Activated CD4-positive, alpha-beta T cell treated with anti-CD3 and anti-CD28 coated beads for 36 hours (primary cell): ENCODE data around the gene ITPKA. TPM values are rescaled to one million over a fixed set of nuclear protein-coding genes. Genes with fewer than 3 reads are reported as not detected.

ENCODE experiments used
- ATAC-seq: fragments of 200-7000 bp; cut with Tn5 transposase; one replicate; pipeline ENCODE4 v1.10.0; 2021; ENCODE audit warnings: mild to moderate bottlenecking, moderate library complexity
- CTCF ChIA-PET: fragments of 350-600 bp; sonication (Branson Sonifier 250); formaldehyde crosslinking; loops from one replicate; lab custom pipeline; 2021; ENCODE audit warnings: antibody characterized with exemption; lab: Charles Lee
- POLR2A ChIA-PET: fragments of 350-600 bp; sonication (Branson Sonifier 250); formaldehyde crosslinking; loops from one replicate; lab custom pipeline; 2021; ENCODE audit warnings: antibody characterized with exemption, inconsistent platforms; lab: Charles Lee
- DNase-seq: peaks from one replicate; pipeline ENCODE4 v3.0.0-alpha.2; 2020
- H3K27ac Mint-ChIP-seq: one replicate; pipeline ENCODE4 v1.8.0; 2021; ENCODE audit warnings: mixed read lengths
- H3K27me3 Mint-ChIP-seq: one replicate; pipeline ENCODE4 v1.8.0; 2021; ENCODE audit warnings: mixed read lengths
- H3K36me3 Mint-ChIP-seq: one replicate; pipeline ENCODE4 v1.8.0; 2021; ENCODE audit warnings: low read depth, mixed read lengths
- H3K4me1 Mint-ChIP-seq: one replicate; pipeline ENCODE4 v1.8.0; 2021; ENCODE audit warnings: mixed read lengths
- H3K4me3 Mint-ChIP-seq: one replicate; pipeline ENCODE4 v1.8.0; 2021; ENCODE audit warnings: mild to moderate bottlenecking, moderate library complexity, mixed read lengths
- H3K9me3 Mint-ChIP-seq: one replicate; pipeline ENCODE4 v1.8.0; 2021; ENCODE audit warnings: low read depth, mixed read lengths
- intact Hi-C, 2 experiments: fragments of 100-400 bp; cut with DNase I in 1 of 2; cut with micrococcal nuclease in 1 of 2; formaldehyde crosslinking; loops; one replicate each; pipeline versions ENCODE4 v1.14.2 to v1.15.1; 2022 to 2024; cut with DNase I, micrococcal nuclease
- total RNA-seq, 2 experiments: library from RNA; stranded (reverse); gene quantifications; one replicate each; pipeline ENCODE4 v1.2.3, GENCODE V29; 2021

Gene ITPKA
- total RNA-seq, 2 experiments from 2014 or later: 2.5 to 4.2 TPM

- Mint-ChIP-seq H3K4me1 (peaks cover 6% of the 10 kb centered on the region), H3K27ac (peak overlapping the region; percentile 87), H3K4me3 (no peak overlapping the region), H3K36me3 (peaks cover 44% of the 10 kb centered on the region), H3K9me3 (no peaks in the 10 kb centered on the region), H3K27me3 (no peaks in the 10 kb centered on the region)
- ATAC-seq (no peak), DNase-seq (no peak)
- intact Hi-C loops: no loop called here
- ChIA-PET CTCF (interaction anchor here (0.7 to 2.8 kb wide), 2 partner anchors 10 to 574 kb away, joined by 3 to 20 read pairs; no protein-coding TSS in a partner anchor), POLR2A (interaction anchor here (0.6 kb wide), 1 partner anchor 17 kb away, joined by 3 read pairs; the partner anchor contains the start of gene ITPKA)
Observed at GRCh38 chr15:41476416-41477048, 17.1 kb upstream of the ITPKA start.

- peaks cover 19% of the 10 kb centered on the region for H3K4me1 Mint-ChIP-seq
- peaks cover 41% of the 10 kb centered on the region for H3K36me3 Mint-ChIP-seq
- ATAC-seq (no peak), DNase-seq (no peak)
- H3K27me3 Mint-ChIP-seq: no peaks in the 10 kb centered on the region
- no peak overlapping the region for H3K4me3 Mint-ChIP-seq
- no peak overlapping the region for H3K27ac Mint-ChIP-seq
- intact Hi-C loops: no loop called here
- H3K9me3 Mint-ChIP-seq: no peaks in the 10 kb centered on the region
- POLR2A ChIA-PET: no interaction called here
- CTCF ChIA-PET: interaction anchor here (0.6 to 2.8 kb wide), 4 partner anchors 10 to 1158 kb away, joined by 3 to 15 read pairs (median 3); no protein-coding TSS in a partner anchor
Observed at GRCh38 chr15:41480396-41481140, 13.1 kb upstream of the ITPKA start.

- H3K9me3 Mint-ChIP-seq: no peaks in the 10 kb centered on the region
- H3K27me3 Mint-ChIP-seq: no peaks in the 10 kb centered on the region
- H3K27ac Mint-ChIP-seq: no peak overlapping the region
- H3K4me1 Mint-ChIP-seq: peaks cover 13% of the 10 kb centered on the region
- no peak overlapping the region for H3K4me3 Mint-ChIP-seq
- ATAC-seq (no peak), DNase-seq (no peak)
- intact Hi-C loops: no loop called here
- ChIA-PET CTCF (interaction anchor here (0.7 to 0.9 kb wide), 4 partner anchors 16 to 328 kb away, joined by 3 read pairs; no protein-coding TSS in a partner anchor), POLR2A (no interaction called here)
- H3K36me3 Mint-ChIP-seq: peaks cover 30% of the 10 kb centered on the region
Observed at GRCh38 chr15:41482110-41482877, 11.4 kb upstream of the ITPKA start.

- no peak overlapping the region for H3K4me3 Mint-ChIP-seq
- H3K27me3 Mint-ChIP-seq: peaks cover 3% of the 10 kb centered on the region
- CTCF ChIA-PET: interaction anchor here (1.3 kb wide), 1 partner anchor 23 kb away, joined by 3 read pairs; no protein-coding TSS in a partner anchor
- H3K4me1 Mint-ChIP-seq: peaks cover 18% of the 10 kb centered on the region
- H3K9me3 Mint-ChIP-seq: no peaks in the 10 kb centered on the region
- peak overlapping the region; percentile 21 for H3K27ac Mint-ChIP-seq
- DNase-seq (peak; percentile 70), ATAC-seq (peak; percentile 82)
- H3K36me3 Mint-ChIP-seq: peaks cover 27% of the 10 kb centered on the region
- POLR2A ChIA-PET: no interaction called here
- intact Hi-C loops: no loop called here
Observed at GRCh38 chr15:41483115-41483514, 10.6 kb upstream of the ITPKA start.

- Mint-ChIP-seq H3K4me3 (peak overlapping the region; percentile 11), H3K36me3 (peaks cover 25% of the 10 kb centered on the region), H3K27ac (peak overlapping the region; percentile 21), H3K27me3 (peaks cover 3% of the 10 kb centered on the region), H3K4me1 (peaks cover 21% of the 10 kb centered on the region), H3K9me3 (no peaks in the 10 kb centered on the region)
- DNase-seq (peak; percentile 37), ATAC-seq (peak; percentile 34)
- intact Hi-C loops: no loop called here
- POLR2A ChIA-PET: no interaction called here
- CTCF ChIA-PET: interaction anchor here (1.3 to 1.7 kb wide), 2 partner anchors 18 to 22 kb away, joined by 3 to 9 read pairs; no protein-coding TSS in a partner anchor
Observed at GRCh38 chr15:41483519-41483918, 10.2 kb upstream of the ITPKA start.

GRCh38 chr15:41484937-41485625 is 8.6 kb upstream of the ITPKA start:
- Mint-ChIP-seq H3K27me3 (peaks cover 3% of the 10 kb centered on the region), H3K4me3 (no peak overlapping the region), H3K27ac (no peak overlapping the region), H3K36me3 (peaks cover 16% of the 10 kb centered on the region), H3K9me3 (no peaks in the 10 kb centered on the region), H3K4me1 (peaks cover 30% of the 10 kb centered on the region)
- DNase-seq (no peak), ATAC-seq (no peak)
- CTCF ChIA-PET: interaction anchor here (0.7 to 1.7 kb wide), 2 partner anchors 19 to 88 kb away, joined by 3 to 9 read pairs; no protein-coding TSS in a partner anchor
- intact Hi-C loops: no loop called here
- POLR2A ChIA-PET: interaction anchor here (0.6 kb wide), 1 partner anchor 941 kb away, joined by 4 read pairs; no protein-coding TSS in a partner anchor

- intact Hi-C loops: no loop called here
- H3K36me3 Mint-ChIP-seq: peaks cover 5% of the 10 kb centered on the region
- H3K9me3 Mint-ChIP-seq: peaks cover 2% of the 10 kb centered on the region
- ATAC-seq (no peak), DNase-seq (no peak)
- H3K27ac Mint-ChIP-seq: no peak overlapping the region
- ChIA-PET CTCF (no interaction called here), POLR2A (no interaction called here)
- peaks cover 41% of the 10 kb centered on the region for H3K4me1 Mint-ChIP-seq
- peaks cover 7% of the 10 kb centered on the region for H3K27me3 Mint-ChIP-seq
- no peak overlapping the region for H3K4me3 Mint-ChIP-seq
Observed at GRCh38 chr15:41486286-41486685, 7.4 kb upstream of the ITPKA start.

GRCh38 chr15:41487381-41487780 is 6.3 kb upstream of the ITPKA start:
- Mint-ChIP-seq H3K27ac (no peak overlapping the region), H3K9me3 (peaks cover 2% of the 10 kb centered on the region), H3K4me1 (peaks cover 48% of the 10 kb centered on the region), H3K27me3 (peaks cover 17% of the 10 kb centered on the region), H3K36me3 (peaks cover 2% of the 10 kb centered on the region), H3K4me3 (no peak overlapping the region)
- intact Hi-C loops: no loop called here
- DNase-seq (no peak), ATAC-seq (no peak)
- POLR2A ChIA-PET: no interaction called here
- CTCF ChIA-PET: no interaction called here

GRCh38 chr15:41487802-41488201 is 5.9 kb upstream of the ITPKA start:
- intact Hi-C loops: no loop called here
- CTCF ChIA-PET: no interaction called here
- H3K9me3 Mint-ChIP-seq: peaks cover 2% of the 10 kb centered on the region
- POLR2A ChIA-PET: no interaction called here
- peak overlapping the region; percentile 41 for H3K4me3 Mint-ChIP-seq
- ATAC-seq (no peak), DNase-seq (peak; percentile 56)
- peaks cover 49% of the 10 kb centered on the region for H3K4me1 Mint-ChIP-seq
- H3K27ac Mint-ChIP-seq: peak overlapping the region; percentile 44
- H3K36me3 Mint-ChIP-seq: peaks cover 2% of the 10 kb centered on the region
- H3K27me3 Mint-ChIP-seq: peaks cover 21% of the 10 kb centered on the region

GRCh38 chr15:41489641-41490040 is 4.0 kb upstream of the ITPKA start:
- POLR2A ChIA-PET: no interaction called here
- CTCF ChIA-PET: interaction anchor here (1.8 kb wide), 1 partner anchor 12 kb away, joined by 3 read pairs; no protein-coding TSS in a partner anchor
- H3K4me3 Mint-ChIP-seq: no peak overlapping the region
- peaks cover 2% of the 10 kb centered on the region for H3K36me3 Mint-ChIP-seq
- DNase-seq: no peak
- H3K4me1 Mint-ChIP-seq: peaks cover 42% of the 10 kb centered on the region
- peaks cover 2% of the 10 kb centered on the region for H3K9me3 Mint-ChIP-seq
- intact Hi-C loops: loop anchor here (1.0 to 5.0 kb wide), 5 partner anchors 53 to 1088 kb away; partner anchors contain the start of genes GANC (in 1 of the 2), RPAP1 (in 1 of the 2), STARD9 (in 1 of the 2) and TMEM87A (in 1 of the 2)
- no peak for ATAC-seq
- peaks cover 22% of the 10 kb centered on the region for H3K27me3 Mint-ChIP-seq
- H3K27ac Mint-ChIP-seq: peak overlapping the region; percentile 59
